Mammary epithelial cell (primary cell): ENCODE results near the gene GOLGA8S.

Source experiments
- CTCF ChIP-seq, 2 donors: IDR thresholded peaks in 1 of 2; conservative IDR thresholded peaks in 1 of 2; 2 replicates each; pipeline ENCODE4 v1.5.1; 2011 to 2012; ENCODE audit warnings: inconsistent platforms in 2 of 2, low read length in 2 of 2, mild to moderate bottlenecking in 2 of 2, control low read depth in 1 of 2, low read depth in 1 of 2; ENCODE audit not compliant: insufficient read depth in 1 of 2; ENCODE audit errors: extremely low read depth in 1 of 2
- EZH2 ChIP-seq: IDR thresholded peaks from 2 replicates; pipeline ENCODE4 v1.6.1; 2012; ENCODE audit warnings: low read length, inconsistent platforms, borderline replicate concordance

DNA sequence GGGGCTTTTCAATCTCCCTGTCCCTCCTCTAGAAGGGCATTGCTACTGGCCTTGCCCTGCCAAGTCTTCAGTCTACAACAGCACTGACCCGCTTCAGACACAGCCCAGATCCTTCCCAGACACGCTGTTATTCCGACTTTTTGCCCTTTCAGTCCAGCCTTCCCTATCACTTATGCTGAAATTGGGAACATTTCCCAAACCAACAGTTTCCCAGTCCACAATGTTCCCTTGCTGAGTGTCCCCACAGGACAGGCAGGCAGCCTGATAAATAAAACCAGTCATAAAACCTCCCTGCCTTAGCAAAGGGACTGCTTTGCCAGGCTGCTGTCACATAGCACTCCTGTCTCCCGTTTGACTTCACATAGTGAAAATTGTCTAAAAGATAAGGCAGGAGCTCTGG lies 49.0 kb downstream of the GOLGA8S start:
- TF ChIP-seq CTCF (conservative IDR thresholded peaks at IDR 0.05 in 1 of 2, IDR thresholded peaks at IDR 0.05 in 1 of 2; ENCODE audit: extremely low read depth in 1 of 2, insufficient read depth in 1 of 2, low read depth in 1 of 2, low read length in 2 of 2) (no peak), EZH2 (no peak)
